T-helper 22 cell (primary cell): ENCODE data around the gene TMCC1.
"Not testable (repeated sequence)": the region's sequence is repeated elsewhere in the genome, so short reads cannot be mapped to it uniquely, and the experiment has no call there.

ENCODE experiments used
- DNase-seq: peaks from one replicate; pipeline ENCODE4 v3.0.0-alpha.2; 2020; ENCODE audit warnings: low read depth

TMCC1 gene

DNA sequence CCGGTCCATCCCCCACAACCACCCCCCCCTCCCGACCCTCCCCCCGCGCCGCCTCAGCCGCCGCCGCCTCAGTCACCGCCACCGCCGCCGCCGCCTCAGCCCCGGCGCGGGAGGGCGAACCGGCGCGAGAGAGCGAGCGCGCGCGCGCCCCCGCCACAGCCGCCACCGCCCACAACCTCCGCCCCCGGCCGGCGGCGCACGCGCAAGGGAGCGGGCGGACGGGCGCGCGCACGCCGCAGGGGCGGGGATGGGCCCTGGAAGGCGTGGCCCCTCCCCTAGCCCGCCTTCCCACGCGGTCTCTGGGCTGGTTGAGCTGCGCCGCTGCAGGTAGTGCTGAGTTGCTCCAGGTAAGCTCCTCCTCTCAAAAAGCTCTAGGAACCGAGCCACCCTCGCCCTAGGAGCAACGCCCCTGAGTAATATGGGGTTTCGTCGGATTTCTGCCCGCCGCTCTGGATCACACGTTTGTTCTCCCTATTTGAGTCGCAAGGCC is at the start of gene TMCC1:
Gene TMCC1 (minus strand): TSS at position 131 of the 490 bp plus-strand sequence.
- peak; percentile 84 for DNase-seq

DNA sequence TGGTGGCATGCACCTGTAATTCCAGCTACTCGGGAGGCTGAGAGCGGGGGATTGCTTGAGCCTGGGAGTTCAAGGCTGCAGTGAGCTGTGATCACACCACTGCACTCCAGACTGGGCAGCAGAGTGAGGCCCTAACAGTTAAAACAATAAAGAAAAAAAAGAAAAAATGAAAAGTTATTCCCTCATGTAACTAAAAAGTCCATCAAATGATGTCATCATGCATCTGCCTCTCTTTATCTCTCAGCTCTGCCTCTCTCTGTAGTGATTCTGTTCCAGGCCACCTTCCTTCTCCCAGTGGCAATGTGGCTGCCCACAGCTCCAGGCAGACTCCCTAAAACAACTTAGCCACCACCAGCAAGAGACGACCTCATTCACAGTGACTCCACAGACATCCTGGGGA is 49.5 kb upstream of the TMCC1 start:
- DNase-seq: no peak

DNA sequence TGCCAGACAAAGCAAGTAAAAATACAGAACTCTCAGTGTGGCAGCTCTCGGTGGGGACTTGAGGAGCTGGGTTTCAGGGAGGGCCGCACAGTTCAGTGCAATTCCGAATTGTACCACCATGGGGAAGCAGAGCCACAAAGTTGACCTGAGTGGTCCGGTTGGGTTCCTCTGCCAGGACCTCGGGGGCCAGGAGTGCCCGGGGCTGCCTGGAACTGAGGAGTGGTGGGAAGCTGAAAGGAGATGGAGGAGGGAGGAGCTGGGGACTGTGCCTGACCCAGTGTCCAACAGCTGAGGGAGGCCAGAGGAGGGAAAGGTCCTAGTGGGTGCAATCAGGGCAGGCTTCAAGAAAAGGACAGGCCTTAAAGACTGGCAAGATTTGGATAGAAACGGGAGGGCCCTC is 48.8 kb upstream of the TMCC1 start:
- no peak for DNase-seq

DNA sequence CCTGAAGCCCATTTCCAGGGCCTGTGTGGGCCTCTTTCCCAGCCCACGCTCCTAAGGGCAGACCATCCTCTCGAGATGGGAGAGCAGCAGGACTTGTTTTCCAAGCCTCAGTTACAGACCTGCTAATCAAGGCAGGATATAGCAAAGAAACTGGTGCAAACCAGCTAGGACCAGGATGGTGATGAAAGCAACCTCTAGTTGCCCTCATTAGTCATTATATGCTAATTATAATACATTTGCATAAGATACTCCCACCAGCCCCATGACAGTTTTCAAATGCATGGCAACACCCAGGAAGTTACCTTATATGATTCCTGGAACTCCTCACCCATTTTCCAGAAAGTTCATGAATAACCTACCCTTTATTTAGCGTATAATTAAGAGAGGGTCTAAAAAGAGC is 46.6 kb upstream of the TMCC1 start:
- DNase-seq: no peak

DNA sequence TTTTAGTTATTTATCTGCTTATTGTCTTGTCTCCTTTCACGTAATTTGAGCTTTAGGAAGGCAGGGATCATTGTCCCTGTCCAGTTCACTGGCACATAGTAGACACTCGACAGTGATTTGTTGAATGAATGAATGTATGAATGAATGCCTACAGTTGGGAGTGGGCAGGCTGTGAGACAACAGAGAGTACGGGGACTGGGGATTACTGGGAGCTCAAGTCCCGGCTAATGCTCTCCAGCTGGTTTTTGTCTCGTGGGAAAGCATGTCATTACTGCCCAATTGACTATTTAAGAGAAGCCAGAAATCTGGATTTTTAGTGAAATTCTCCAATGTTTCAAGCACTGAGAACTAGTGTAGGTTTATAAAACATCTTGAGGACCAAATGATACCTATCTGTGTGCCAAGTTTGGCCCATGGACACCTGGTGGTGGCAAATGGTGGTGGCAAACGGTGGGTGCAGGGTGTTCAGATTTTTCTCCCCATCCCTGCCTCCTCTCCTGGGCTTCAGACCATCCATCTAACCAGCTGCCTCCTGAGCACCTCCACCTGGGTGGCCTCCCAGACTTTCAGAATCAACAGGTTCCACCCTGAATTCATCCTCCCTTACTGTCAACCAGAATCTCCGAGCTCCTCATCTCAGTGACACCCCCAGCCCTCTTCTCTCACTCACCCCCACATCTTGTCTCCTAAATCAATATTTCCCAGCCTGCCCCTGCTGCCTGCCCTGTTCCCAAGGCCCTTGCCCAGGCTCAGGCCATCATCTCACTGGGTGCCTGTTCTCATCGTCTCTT is 44.8 kb upstream of the TMCC1 start:
- DNase-seq: no peak

DNA sequence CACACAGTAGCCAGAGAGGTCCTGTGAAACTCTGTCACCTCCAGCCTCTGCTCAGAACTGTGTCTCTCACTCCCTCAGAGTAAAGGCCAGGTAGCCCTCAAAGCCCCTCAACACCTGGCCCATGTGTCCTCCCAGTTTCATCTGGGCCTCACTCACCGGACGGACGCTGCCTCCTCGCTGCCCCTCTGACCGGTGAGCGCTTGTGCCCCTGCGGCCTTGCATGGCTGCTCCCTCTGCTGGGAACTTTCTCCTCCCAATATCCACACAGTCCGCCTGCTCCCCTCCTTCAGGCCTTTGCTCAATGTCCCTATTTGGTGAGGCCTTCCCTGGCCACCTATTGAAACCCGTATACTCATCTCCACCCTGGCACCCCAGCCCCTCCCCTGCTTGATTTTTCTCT is 44.2 kb upstream of the TMCC1 start:
- DNase-seq: no peak

DNA sequence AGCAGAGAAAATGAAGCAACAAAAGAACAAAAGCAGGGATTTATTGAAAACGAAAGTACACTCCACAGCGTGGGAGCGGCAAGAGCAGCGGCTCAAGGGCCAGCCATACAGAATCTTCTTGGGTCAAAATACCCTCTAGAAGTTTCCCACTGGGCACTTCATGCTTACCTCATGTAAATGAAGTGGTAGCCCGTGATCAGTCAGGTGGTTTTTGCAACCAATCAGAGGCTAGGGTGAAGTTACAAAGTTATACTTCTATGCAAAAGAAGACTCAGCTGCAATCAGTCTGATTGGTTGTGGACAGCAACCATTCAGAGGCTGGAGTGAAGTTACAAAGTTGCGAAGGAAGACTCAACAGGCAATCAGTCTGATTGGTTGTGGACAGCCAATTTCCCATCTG is 43.2 kb upstream of the TMCC1 start:
- peak; percentile 7 for DNase-seq

DNA sequence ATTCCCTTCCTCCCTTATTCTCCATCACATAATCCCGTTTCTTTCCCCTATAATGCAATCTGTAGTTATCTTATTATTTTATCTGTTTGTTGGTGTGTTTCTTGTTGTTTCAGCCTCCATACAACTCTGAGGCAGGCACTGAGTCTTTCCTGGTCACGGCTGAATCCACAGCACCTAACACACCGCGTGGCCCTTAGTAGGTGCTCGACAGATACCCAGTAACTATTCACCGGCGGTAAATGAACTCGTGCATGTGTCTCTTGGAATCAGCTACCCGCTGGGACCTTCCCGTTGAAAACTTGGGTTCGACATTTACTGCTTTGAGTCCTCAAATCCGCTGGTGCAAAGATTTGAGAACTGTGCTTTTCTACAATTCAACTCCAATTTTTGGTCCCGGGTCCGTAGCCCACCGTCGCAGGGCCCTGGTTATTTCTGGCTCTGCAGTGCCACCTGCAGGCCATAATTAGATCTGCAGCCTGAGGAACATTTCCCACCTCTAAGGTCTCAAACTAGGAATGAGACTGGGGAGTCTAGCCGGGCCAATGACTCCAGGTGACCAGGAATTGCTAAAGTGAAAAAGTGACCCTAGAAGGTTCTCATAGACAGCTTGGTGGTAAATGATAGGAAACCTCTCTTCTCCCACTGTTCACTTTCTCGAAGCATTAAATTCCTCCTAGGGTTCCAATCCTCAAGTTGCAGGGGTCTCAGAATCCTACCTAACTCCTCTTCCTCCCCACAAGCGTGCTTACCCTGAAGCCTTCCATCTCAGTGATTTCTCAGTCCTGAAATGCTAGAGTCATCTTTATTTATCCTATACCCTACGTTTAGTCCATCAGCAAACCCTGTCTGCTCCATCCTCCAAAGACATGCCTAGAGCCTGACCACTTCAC is 41.0 kb upstream of the TMCC1 start:
- DNase-seq: no peak

DNA sequence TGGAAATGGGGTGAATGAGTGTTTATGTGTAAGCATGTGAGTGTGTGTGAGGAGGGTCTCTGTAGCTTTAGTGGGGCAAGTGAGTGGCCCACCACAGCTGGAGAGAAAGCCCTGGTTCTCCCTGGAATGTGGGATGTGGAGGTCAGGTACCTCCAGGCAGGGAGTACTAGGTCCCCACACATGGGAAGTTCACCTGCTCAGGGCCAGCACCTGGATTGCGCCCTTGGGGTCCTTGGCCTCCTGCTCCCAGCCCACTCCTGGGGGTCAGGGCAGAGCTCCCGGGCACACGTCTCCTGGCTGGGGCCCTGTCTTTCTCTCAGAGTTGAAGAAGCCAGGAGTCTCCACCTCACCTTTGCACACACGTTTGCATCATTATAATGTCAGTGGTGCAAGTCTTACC is 40.0 kb upstream of the TMCC1 start:
- no peak for DNase-seq

DNA sequence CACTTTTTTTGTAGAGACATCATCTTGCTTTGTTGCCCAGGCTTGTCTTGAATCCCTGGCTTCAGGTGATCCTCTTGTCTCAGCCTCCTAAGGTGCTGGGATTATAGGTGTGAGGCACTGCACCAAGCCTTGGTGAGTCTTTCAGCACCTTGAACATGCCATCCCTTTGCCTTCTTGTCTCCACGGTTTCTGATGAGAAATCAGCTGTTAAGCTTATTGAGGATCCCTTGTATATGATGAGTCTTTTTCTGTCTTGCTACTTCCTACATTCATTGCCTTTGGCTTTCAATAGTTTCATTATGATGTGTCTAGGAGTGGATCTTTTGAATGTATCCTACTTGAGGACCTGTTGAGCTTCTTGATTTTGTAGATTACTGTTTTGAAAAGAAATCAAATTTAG is 35.9 kb upstream of the TMCC1 start:
- no peak for DNase-seq

DNA sequence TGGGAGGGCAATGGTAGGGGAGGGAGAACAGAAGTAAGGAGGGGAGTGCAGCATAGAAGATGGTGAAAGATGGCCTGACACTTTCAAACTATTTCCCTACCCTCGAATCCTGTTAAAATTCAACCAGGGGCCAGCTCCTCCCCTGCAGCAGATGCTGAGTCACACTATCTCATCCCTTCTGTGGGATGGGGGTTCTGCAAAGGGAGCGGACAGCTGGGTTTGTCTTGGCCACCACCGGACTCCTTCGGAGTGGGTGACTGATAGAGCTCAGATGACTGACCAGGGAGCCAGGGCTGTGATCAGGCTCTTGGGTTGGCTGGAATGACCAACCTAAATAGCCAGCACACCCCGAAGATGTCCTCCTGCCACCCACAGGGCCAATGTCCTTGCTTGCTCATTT is 33.6 kb upstream of the TMCC1 start:
- DNase-seq: no peak

DNA sequence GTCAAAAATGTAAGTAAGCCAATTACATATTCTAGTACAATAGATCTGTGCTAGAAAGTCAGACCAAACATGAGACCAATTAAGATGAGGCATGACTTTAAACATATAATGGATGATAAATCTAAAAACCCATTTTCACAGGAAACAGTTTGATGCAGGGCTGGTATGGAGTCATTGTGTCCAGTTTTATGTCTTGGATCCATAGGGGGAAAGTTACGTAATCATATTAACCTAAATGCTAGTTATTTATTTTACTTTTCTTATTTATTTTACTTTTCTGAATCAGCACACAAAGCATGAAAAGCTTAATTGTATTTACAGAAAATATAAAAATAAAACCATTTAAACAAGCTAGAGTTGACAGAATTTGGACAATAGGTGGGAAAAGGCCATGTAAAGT is 26.3 kb upstream of the TMCC1 start:
- DNase-seq: no peak

DNA sequence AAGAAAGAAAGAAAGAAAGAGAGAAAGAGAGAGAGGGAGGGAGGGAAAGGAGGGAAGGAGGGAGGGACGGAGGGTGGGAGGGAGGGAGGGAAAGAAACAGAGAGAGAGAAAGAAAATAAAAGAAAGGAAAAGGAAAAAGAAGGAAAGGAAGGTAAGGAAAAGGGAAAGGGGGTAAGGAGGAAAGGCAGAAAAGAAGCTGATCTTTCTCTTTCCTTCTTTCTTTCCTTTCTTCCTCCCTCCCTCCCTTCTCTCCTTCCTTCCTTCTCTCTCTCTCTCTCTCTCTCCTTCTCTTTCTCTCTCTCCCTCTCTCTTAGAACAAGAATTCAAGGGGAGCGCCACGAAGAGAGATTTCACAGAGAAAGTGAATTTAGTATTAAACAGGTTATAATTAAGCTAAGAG is 25.8 kb upstream of the TMCC1 start:
- DNase-seq: no peak

DNA sequence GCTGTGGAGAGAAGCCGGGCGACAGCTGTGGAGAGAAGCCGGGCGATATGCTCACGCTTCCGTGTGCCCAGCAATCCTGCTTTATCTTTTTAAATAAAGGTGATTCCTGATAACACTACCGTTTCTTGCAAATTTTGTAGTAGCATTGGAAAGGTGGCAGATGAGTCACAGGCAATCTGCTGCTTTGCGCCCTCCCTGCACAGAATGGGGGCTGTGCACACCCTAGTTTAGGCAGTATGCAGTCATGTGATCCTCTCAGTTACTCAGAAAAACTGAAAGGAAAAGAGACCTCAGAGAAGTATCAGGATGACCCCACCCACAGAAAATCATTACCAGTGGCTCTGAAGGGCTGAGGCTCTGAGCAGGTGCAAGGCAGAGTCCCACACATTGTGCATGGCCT is 24.9 kb upstream of the TMCC1 start:
- DNase-seq: no peak

DNA sequence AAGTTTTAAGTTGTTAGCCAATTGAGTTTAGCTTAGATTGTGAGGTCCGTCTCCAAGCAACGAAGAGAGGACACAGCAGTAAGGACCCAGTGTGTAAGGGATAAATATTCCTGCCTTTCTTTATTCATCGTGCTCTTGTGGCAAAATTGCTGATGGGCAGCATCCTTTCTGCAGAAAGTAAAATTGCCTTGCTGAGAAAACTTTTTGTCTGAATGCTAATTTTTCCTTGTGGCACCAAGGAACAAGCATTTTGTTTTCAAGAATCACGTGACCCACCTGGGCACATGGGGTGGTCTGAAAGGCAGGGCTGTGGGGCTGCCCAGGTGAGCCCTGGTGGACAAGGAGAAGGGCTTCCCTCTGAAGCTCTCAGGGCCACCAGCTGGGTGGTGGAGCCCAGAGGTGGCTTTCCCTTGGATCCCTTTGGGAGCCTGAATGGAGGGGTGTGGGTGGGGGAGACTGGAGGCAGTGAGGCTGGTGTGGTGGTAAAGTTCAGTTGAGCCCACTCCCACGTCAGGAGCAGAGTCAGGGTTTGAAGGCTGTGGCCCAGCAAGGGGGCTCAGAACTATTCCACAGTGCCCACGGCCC is 24.0 kb upstream of the TMCC1 start:
- DNase-seq: no peak

DNA sequence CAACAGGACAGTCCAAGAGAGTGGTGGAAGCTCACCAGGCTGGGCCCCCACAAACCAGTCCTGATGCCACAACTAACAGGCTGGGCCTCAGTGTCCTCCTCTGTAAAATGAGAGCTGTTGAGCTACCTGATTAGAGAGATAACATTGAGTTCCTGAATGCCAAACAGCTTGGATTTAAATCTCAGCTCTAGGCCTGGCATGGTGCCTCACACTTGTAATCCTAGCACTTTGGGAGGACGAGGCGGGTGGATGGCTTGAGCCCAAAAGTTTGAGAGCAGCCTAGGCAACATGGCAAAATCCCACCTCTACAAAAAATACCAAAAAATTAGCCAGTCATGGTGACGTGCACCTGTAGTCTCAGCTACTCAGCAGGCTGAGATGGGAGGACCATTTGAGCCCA is 20.1 kb upstream of the TMCC1 start:
- no peak for DNase-seq

DNA sequence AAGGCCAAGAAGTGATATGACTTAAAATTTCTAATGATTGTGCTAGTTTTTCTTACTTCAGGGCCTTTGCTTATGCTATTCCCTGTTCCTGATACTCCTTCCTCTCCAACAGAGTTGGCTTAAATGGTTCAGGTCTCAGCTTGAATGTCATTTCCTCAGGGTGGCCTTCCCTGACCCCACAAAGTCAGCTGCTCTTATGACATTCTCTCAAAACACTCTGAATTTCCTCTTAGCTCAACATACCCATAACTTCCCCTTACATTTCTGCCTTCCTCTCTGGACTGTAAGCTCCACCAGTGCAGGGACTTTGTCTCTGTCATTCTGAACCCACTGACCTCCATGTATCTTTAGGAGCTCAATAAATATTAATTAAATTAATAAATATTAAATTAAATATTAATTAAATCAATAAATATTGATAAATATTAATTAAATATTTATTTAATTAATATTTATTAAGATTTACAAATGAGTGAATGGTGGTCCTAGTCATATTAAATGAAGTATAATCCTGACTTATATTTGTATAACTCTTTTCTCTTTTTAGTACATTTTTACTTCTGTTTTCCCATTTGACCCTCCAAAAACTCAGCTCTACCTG is 17.9 kb upstream of the TMCC1 start:
- DNase-seq: no peak

DNA sequence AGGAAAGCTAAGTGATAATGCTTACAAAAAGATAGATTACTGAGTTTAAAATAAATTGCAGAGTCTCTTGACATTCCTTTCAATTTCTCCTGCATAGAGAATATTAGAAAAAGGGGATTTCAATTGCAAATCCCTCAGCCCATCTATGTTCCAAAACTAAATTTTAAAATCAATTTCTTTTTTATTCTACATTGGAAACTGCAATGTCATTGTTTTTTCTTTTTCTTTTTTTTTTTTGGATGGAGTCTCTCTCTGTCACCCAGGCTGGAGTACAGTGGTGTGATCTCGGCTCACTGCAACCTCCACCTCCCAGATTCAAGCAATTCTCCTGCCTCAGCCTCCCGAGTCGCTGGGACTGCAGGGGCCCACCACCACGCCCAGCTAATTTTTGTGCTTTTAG is 15.7 kb upstream of the TMCC1 start:
- DNase-seq: not testable (repeated sequence)

DNA sequence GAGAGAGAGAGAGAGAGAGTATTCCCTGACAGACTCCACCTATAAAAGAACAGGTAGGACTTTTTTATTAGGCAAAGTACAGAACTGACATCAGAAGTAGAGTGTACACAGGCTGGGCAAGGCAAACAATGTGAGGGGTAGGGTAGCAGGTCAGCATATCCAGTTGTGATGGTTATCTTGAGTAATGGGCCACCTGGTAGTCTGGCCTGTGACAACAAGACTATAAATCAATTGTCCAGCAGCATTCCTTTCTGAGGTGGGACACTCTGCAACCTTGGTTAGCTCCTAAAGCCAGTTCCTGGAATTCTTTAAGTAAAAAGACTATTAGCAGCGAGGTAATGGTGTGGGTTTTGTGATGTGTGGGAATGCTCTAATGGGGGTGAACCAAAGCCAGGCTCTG is 14.9 kb upstream of the TMCC1 start:
- DNase-seq: no peak

DNA sequence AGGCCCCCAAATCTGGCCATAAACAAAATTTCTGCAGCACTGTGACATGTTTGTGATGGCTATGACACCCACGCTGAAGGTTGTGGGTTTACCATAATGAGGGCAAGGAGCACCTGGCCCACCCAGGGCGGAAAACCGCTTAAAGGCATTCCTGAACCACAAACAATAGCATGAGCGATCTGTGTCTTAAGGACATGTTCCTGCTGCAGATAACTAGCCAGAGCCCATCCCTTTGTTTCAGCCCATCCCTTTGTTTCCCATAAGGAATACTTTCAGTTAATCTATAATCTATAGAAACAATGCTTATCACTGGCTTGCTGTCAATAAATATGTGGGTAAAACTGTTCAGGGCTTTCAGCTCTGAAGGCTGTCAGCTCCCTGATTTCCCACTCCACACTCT is 7.8 kb upstream of the TMCC1 start:
- not testable (repeated sequence) for DNase-seq

DNA sequence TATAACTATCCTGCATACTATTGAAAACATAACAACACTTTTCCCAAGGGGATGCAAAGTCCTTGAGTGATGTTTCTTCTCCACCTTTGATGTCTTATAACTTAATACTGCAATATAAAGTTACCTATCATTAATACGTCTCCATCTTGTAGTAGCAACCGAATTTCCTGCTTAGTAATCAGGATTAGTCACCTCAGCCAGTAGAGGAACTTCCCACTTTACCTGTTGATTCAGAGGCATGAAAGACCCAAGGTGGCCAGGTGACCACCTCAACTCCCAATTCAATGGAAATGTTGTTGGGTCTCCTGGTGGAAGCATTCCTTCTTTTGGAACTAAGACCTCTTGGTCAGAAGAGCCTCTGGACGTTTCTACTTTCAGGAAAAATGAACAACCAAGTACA is 3.5 kb upstream of the TMCC1 start:
- DNase-seq: no peak

DNA sequence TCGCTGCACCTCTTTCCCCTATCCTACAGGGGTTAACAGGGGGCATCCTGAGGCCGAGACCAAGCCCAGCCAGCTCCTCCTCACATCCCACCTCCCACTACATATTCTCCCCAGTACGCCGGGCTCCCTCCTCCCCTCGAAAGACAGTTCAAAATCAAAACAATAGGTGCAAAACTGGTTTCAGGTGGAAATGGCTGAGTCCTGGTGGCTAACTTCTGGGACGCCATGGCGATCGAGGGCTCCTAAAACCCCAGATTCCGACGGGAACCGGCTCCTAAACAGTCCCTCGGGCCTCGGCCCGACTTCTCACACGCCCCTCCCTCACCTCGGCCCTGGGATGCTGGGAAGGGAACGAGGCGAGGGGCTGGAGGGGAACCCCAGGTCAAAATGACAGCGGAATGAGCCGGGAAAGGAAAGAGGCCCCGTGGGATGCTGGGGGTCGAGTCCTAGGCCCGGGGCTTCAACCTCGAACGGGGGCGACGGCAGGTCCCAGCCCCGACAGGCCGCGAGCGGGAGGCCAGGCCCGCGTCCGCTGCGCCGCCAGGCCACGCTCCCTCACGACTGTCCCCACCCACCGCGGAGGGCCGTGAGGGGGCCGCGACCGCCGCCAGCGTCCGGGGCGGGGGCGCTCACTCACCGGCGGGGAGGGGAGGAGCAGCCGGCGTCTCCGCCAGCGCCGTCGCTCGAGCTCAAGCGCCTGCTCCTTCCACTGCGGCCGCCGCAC is 492 bp downstream of the TMCC1 start:
- peak; percentile 69 for DNase-seq
